Measurements from ENCODE around the gene OR5AU1. TPM values are rescaled to one million over a fixed set of nuclear protein-coding genes. Genes with fewer than 3 reads are reported as not detected.

OR5AU1 gene
- polyA plus RNA-seq, 1 donor from 2014 or later = not detected

GRCh38 chr14:21200752-21201461, 45.0 kb upstream of the OR5AU1 start:
- Histone ChIP-seq H2AFZ (ENCODE audit: low read depth, low read length) (no peak overlapping the region), H3K9me3 (ENCODE audit: low read length) (no peaks in the 10 kb centered on the region), H3K4me3 (ENCODE audit: low read length) (no peak overlapping the region), H3K79me2 (replicated peaks; ENCODE audit: insufficient read depth, low read length) (no peaks in the 10 kb centered on the region), H3K36me3 (ENCODE audit: insufficient read depth, low read length) (no peaks in the 10 kb centered on the region), H3K9ac (ENCODE audit: low read length) (no peak overlapping the region), H3K27me3 (ENCODE audit: insufficient read depth, low read depth, low read length) (no peaks in the 10 kb centered on the region), H4K20me1 (ENCODE audit: insufficient read depth) (no peaks in the 10 kb centered on the region), H3K27ac (ENCODE audit: low read length) (no peak overlapping the region), H3K4me2 (ENCODE audit: low read length) (no peak overlapping the region), H3K9me2 (ENCODE audit: insufficient read depth, low read length) (no peaks in the 10 kb centered on the region), H3F3A (ENCODE audit: insufficient read depth, low read length, poor library complexity, severe bottlenecking) (peaks cover 4% of the 10 kb centered on the region)
- no peak for TF ChIP-seq REST (IDR thresholded peaks at IDR 0.05; ENCODE audit: borderline replicate concordance)
- no peak for TF ChIP-seq POLR2AphosphoS5 (IDR thresholded peaks at IDR 0.05)
- no peak for TF ChIP-seq SMC3 (conservative IDR thresholded peaks at IDR 0.05; ENCODE audit: poor library complexity)
- no peak for TF ChIP-seq RAD21 (conservative IDR thresholded peaks at IDR 0.05)
- TF ChIP-seq EZH2 (IDR thresholded peaks at IDR 0.05; ENCODE audit: borderline replicate concordance, insufficient read depth, low read length, poor library complexity, severe bottlenecking) = no peak
- no peak for TF ChIP-seq EP300 (conservative IDR thresholded peaks at IDR 0.05; ENCODE audit: poor library complexity, severe bottlenecking)
- no peak for TF ChIP-seq CTCF (IDR thresholded peaks at IDR 0.05; ENCODE audit: poor library complexity, severe bottlenecking)
- no peak for TF ChIP-seq MXI1 (conservative IDR thresholded peaks at IDR 0.05; ENCODE audit: poor library complexity, severe bottlenecking)

- Histone ChIP-seq H4K20me1 (ENCODE audit: insufficient read depth) (no peaks in the 10 kb centered on the region), H3K27ac (ENCODE audit: low read length) (no peak overlapping the region), H3K4me3 (ENCODE audit: low read length) (no peak overlapping the region), H3K9me2 (ENCODE audit: insufficient read depth, low read length) (no peaks in the 10 kb centered on the region), H3K27me3 (ENCODE audit: insufficient read depth, low read depth, low read length) (no peaks in the 10 kb centered on the region), H3K36me3 (ENCODE audit: insufficient read depth, low read length) (no peaks in the 10 kb centered on the region), H2AFZ (ENCODE audit: low read depth, low read length) (no peak overlapping the region), H3K79me2 (replicated peaks; ENCODE audit: insufficient read depth, low read length) (no peaks in the 10 kb centered on the region), H3F3A (ENCODE audit: insufficient read depth, low read length, poor library complexity, severe bottlenecking) (peaks cover 4% of the 10 kb centered on the region), H3K9me3 (ENCODE audit: low read length) (no peaks in the 10 kb centered on the region), H3K4me2 (ENCODE audit: low read length) (no peak overlapping the region), H3K9ac (ENCODE audit: low read length) (no peak overlapping the region)
- TF ChIP-seq TAF1 (IDR thresholded peaks at IDR 0.05; ENCODE audit: low read depth) (no peak), CTCF (IDR thresholded peaks at IDR 0.05; ENCODE audit: poor library complexity, severe bottlenecking) (no peak), POLR2AphosphoS5 (IDR thresholded peaks at IDR 0.05) (no peak), REST (IDR thresholded peaks at IDR 0.05; ENCODE audit: borderline replicate concordance) (no peak), RAD21 (conservative IDR thresholded peaks at IDR 0.05) (no peak), EP300 (conservative IDR thresholded peaks at IDR 0.05; ENCODE audit: poor library complexity, severe bottlenecking) (no peak), SMC3 (conservative IDR thresholded peaks at IDR 0.05; ENCODE audit: poor library complexity) (no peak), MXI1 (conservative IDR thresholded peaks at IDR 0.05; ENCODE audit: poor library complexity, severe bottlenecking) (no peak), EZH2 (IDR thresholded peaks at IDR 0.05; ENCODE audit: borderline replicate concordance, insufficient read depth, low read length, poor library complexity, severe bottlenecking) (no peak)
Observed at GRCh38 chr14:21199611-21200560, 44.0 kb upstream of the OR5AU1 start.

Measured in neural cell (in vitro differentiated cells).